ENCODE results near the gene CBX8. TPM values are rescaled to one million over a fixed set of nuclear protein-coding genes. Genes with fewer than 3 reads are reported as not detected.

The CBX8 gene
- total and polyA plus RNA-seq, 2 of the 8 experiments (the other 6 are each of a cell fraction or from before 2014, with no cell fraction given): 0.09 to 2.1 TPM

DNA sequence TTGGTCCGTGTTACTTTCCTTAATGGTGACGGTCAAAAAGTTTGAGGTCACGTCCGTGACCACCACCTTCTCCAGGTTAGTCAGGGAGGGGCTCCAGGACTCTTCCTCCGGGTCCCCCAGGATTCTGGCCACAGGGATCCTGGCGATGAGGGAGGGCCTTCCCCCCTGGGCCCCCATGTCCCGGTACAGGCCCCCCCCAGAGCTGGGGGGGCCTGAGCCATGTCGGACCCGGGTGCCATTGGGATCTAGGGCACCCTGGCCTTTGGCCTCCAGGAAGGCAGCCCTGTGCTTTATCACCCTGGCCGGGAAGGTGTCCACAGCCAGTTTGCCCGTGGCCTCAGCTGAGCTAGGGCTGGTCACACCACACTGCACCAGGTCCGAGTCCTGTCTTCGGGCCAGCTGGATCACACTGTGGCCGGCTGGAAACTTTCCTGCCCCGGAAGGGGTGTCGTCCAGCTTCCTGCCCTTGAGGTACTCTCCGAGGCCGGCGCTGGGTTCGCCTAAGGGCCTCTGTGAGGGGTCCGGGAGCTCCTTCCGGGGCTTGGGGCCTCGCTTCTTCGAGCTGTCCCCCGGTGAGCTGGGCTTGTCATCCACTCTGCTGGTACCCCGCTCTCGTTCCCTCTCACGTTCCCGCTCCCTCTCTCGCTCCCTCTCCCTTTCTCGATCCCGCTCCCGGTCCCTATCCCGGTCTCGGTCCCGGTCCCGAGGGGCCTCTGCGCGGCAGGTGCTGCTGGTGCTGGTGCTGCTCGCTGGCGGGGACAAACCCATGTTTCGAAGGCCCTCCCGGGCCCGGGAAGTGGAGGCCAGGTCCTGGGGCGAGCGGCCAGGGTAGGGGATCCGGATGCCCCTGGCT, 2.0 kb downstream of the CBX8 start:
- Histone ChIP-seq H3K79me1 (ENCODE audit: low read depth, low read length) (no peaks in the 10 kb centered on the region), H4K20me1 (replicated peaks in 1 of 2; ENCODE audit: control insufficient read depth in 1 of 2, insufficient read depth in 2 of 2, low read length in 2 of 2) (peaks cover 23% of the 10 kb centered on the region in 2 experiments), H3K18ac (ENCODE audit: extremely low read depth, low read length) (peak overlapping the region; percentile 71), H2BK15ac (ENCODE audit: low read length) (peak overlapping the region; percentile 81; the same call in 1 of the 2 replicates), H3K4me2 (ENCODE audit: insufficient read depth in 1 of 2, low read depth in 2 of 2, low read length in 2 of 2) (peak overlapping the region; percentile 55 to 74), H4K5ac (ENCODE audit: insufficient read length, low read depth, low read length) (no peak overlapping the region), H3K27ac (ENCODE audit: low read depth, low read length) (no peak overlapping the region), H3K36me3 (ENCODE audit: control insufficient read depth in 2 of 4, insufficient read depth in 4 of 4, low read length in 3 of 4) (peaks cover 0 to 17% (median 0%) of the 10 kb centered on the region in 4 experiments; a peak in 1 of 8 replicates), H3K23me2 (ENCODE audit: low read depth, low read length) (peaks cover 3% of the 10 kb centered on the region), H2BK5ac (ENCODE audit: low read depth, low read length) (peak overlapping the region; percentile 52; the same call in 1 of the 2 replicates), H3K56ac (replicated peaks; ENCODE audit: insufficient read length, low read depth, low read length) (no peak overlapping the region), H2AFZ (ENCODE audit: low read length) (no peak overlapping the region), H3K14ac (ENCODE audit: insufficient read length) (no peak overlapping the region), H3K27me3 (replicated peaks in 1 of 4; ENCODE audit: control insufficient read depth in 3 of 4, extremely low read depth in 1 of 4, insufficient read depth in 3 of 4, low read length in 3 of 4) (peaks cover 81 to 92% (median 90%) of the 10 kb centered on the region in 4 experiments), H3K4me1 (replicated peaks in 1 of 4; ENCODE audit: control insufficient read depth in 3 of 4, insufficient read depth in 4 of 4, low read length in 3 of 4) (peaks cover 4 to 49% (median 35%) of the 10 kb centered on the region in 4 experiments), H3K79me2 (ENCODE audit: control insufficient read depth in 1 of 2, insufficient read depth in 2 of 2, low read length in 2 of 2) (no peaks in the 10 kb centered on the region), H4K8ac (ENCODE audit: extremely low read depth, insufficient read depth, low read length) (no peak overlapping the region), H2BK20ac (ENCODE audit: low read length) (peak overlapping the region; percentile 80; the same call in 1 of the 2 replicates), H2AK5ac (ENCODE audit: low read depth, low read length) (no peak overlapping the region; the same call in 1 of the 2 replicates), H4K91ac (replicated peaks; ENCODE audit: insufficient read length, low read length) (peak overlapping the region; percentile 62), H3K9me3 (ENCODE audit: insufficient read depth in 2 of 2, low read depth in 1 of 2, low read length in 1 of 2) (no peaks in the 10 kb centered on the region; a peak in 1 of 4 replicates), H3K9ac (replicated peaks in 1 of 4; ENCODE audit: extremely low read depth in 1 of 4, low read depth in 3 of 4, low read length in 3 of 4) (no peak overlapping the region), H3K4ac (replicated peaks; ENCODE audit: insufficient read length, low read depth, low read length) (no peak overlapping the region), H2BK120ac (replicated peaks; ENCODE audit: low read depth, low read length) (no peak overlapping the region), H2BK12ac (ENCODE audit: low read depth, low read length) (peak overlapping the region; percentile 94), H3K4me3 (ENCODE audit: extremely low read depth in 1 of 4, insufficient read depth in 2 of 4, low read depth in 3 of 4, low read length in 4 of 4) (peak overlapping the region in 3 of 4 experiments; percentile 10 to 49 (median 19); a peak in 4 of 8 replicates), H3K23ac (ENCODE audit: insufficient read length) (no peak overlapping the region)
- peak in 1 of 2 experiments; percentile 71 for DNase-seq (ENCODE audit: low read depth in 1 of 2, low spot score in 2 of 2)
- CTCF ChIA-PET (ENCODE audit: partially characterized antibody): interaction anchor here (1.1 to 4.4 kb wide), 9 partner anchors 10 to 121 kb away, joined by 3 to 32 read pairs (median 8); no protein-coding TSS in a partner anchor
- POLR2A ChIA-PET (ENCODE audit: partially characterized antibody): interaction anchor here (0.6 to 6.0 kb wide), 10 partner anchors 8 to 199 kb away, joined by 3 to 49 read pairs (median 6); partner anchors contain the start of gene CBX4
- FAIRE-seq: no peak
- WGBS, 2 experiments (ENCODE audit: extremely low coverage in 1 of 2, insufficient coverage in 1 of 2, insufficient read length in 1 of 2, insufficient replicate concordance in 2 of 2, low coverage in 1 of 2, low lambda C conversion rate in 2 of 2, missing lambda C conversion rate in 1 of 2): 8% methylated on average over 39 of the region's 47 CpGs; no CpG with 5 or more reads in 1 of the 2 experiments
- TF ChIP-seq TAF7 (optimal IDR thresholded peaks at IDR 0.05; ENCODE audit: borderline replicate concordance, low read depth, low read length) (no peak), EZH2 (IDR thresholded peaks at IDR 0.05; ENCODE audit: low read depth, low read length, severe bottlenecking) (peak; percentile 74), FOSL1 (IDR thresholded peaks at IDR 0.05; ENCODE audit: insufficient read depth, low read depth, low read length) (no peak)
- TF ChIP-seq, protein P1, sequence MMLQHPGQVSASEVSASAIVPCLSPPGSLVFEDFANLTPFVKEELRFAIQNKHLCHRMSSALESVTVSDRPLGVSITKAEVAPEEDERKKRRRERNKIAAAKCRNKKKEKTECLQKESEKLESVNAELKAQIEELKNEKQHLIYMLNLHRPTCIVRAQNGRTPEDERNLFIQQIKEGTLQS (IDR thresholded peaks at IDR 0.05; ENCODE audit: insufficient read depth, low read depth, low read length): no peak
- TF ChIP-seq, protein P2, sequence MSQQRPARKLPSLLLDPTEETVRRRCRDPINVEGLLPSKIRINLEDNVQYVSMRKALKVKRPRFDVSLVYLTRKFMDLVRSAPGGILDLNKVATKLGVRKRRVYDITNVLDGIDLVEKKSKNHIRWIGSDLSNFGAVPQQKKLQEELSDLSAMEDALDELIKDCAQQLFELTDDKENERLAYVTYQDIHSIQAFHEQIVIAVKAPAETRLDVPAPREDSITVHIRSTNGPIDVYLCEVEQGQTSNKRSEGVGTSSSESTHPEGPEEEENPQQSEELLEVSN (IDR thresholded peaks at IDR 0.05): peak; percentile 25; the same call in 1 of the 2 replicates
- TF ChIP-seq, protein P3, sequence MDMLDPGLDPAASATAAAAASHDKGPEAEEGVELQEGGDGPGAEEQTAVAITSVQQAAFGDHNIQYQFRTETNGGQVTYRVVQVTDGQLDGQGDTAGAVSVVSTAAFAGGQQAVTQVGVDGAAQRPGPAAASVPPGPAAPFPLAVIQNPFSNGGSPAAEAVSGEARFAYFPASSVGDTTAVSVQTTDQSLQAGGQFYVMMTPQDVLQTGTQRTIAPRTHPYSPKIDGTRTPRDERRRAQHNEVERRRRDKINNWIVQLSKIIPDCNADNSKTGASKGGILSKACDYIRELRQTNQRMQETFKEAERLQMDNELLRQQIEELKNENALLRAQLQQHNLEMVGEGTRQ (IDR thresholded peaks at IDR 0.05; ENCODE audit: low read length): no peak

Data from H1 (cell line).